Upper lobe of left lung (tissue), 4 donors: ENCODE measurements around the gene MCFD2.
"Not testable (repeated sequence)": the region's sequence is repeated elsewhere in the genome, so short reads cannot be mapped to it uniquely, and the experiment has no call there.

ENCODE experiments used
- POLR2A ChIP-seq, 4 donors: fragments of 450-650 bp; IDR thresholded peaks; one replicate each; pipeline ENCODE4 v1.5.1; 2016 to 2017; ENCODE audit warnings: antibody characterized with exemption in 4 of 4, mild to moderate bottlenecking in 2 of 4
- TF ChIP-seq, protein P1 (sequence below), 6 experiments: fragments of 450-650 bp in 4 of 6; fragments of 200-600 bp in 2 of 6; sonication (generic) in 2 of 6; IDR thresholded peaks; one replicate each; pipeline ENCODE4 v1.5.1; 2016 to 2019; ENCODE audit warnings: antibody characterized with exemption in 6 of 6

DNA sequence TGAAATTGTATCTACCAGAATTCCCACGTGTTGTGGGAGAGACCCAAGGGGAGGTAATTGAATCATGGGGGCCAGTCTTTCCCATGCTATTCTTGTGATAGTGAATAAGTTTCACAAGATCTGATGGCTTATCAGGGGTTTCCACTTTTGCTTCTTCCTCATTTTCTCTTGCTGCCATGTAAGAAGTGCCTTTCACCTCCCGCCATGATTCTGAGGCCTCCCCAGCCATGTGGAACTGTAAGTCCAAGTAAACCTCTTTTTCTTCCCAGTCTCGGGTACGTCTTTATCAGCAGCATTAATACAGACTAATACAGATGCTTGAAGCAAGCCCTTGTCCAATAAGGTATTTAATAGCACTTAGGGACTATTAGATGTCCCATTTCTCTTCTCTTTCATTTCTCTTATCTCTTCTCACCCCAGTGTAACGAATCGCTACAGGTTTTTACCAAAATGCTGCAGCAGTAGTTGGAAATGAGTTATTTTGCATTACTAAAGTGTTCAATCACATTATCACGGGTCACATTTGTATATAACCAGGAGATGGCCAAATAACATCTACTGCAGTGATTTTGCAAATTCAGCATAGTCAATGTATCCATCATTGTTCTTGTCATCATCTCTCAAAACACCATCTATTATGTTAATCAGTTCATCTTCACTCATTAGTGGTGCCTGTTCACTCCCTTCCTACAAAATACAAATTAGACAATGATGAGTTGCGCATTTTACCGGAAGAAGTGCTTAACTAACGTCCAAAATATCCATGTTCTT, 10.5 kb downstream of the MCFD2 start:
- TF ChIP-seq POLR2A (IDR thresholded peaks at IDR 0.05) = not testable (repeated sequence)
- TF ChIP-seq, protein P1, sequence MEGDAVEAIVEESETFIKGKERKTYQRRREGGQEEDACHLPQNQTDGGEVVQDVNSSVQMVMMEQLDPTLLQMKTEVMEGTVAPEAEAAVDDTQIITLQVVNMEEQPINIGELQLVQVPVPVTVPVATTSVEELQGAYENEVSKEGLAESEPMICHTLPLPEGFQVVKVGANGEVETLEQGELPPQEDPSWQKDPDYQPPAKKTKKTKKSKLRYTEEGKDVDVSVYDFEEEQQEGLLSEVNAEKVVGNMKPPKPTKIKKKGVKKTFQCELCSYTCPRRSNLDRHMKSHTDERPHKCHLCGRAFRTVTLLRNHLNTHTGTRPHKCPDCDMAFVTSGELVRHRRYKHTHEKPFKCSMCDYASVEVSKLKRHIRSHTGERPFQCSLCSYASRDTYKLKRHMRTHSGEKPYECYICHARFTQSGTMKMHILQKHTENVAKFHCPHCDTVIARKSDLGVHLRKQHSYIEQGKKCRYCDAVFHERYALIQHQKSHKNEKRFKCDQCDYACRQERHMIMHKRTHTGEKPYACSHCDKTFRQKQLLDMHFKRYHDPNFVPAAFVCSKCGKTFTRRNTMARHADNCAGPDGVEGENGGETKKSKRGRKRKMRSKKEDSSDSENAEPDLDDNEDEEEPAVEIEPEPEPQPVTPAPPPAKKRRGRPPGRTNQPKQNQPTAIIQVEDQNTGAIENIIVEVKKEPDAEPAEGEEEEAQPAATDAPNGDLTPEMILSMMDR (IDR thresholded peaks at IDR 0.05) = not testable (repeated sequence)
